ENCODE data around the gene BANF2.
"Not testable (repeated sequence)": the region's sequence is repeated elsewhere in the genome, so short reads cannot be mapped to it uniquely, and the experiment has no call there.

Gene BANF2

GRCh38 chr20:17683218-17684076 lies 16.3 kb upstream of the BANF2 start:
- no peak for ATAC-seq

DNA sequence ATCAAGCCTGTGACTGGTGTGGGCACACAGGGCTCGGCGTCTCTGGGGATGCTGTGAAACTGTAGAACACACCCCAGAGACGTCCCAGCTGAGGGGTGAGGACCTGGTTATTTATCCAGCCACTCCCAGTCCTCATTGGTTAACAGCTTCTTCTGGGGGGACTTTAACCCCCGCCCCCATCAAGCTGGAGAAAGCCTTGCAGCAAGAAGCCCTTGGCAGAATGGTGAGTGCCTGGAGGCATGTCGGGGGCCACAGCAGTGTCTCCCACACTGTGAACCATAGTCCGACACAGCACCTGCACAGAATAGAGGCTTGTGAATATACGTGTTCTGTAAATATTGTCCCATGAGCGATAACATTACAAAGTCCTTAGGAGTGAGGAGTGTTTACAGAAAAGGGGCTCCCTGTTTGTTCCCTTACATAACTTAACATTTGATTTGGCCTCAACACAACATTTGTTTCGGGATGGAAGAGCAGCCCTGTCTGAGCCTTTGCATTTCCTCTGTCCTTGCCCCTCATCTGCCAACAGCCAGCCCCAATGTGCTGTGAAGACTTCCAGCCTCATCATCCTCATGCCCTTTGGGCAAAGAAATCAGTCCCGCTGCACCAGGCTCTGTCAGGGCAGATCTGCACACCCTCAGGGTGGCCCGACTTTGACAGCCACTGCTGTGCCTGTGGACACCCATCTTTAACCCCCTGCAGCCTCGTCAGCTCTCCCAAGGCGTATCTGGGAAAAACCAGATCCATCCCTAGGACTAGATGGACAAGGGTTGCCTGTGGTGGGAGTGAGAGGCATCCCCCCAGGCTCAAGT lies 15.5 kb upstream of the BANF2 start:
- DNase-seq (no peak), ATAC-seq (no peak)

More at GRCh38 chr20:17683218-17684076, 16.3 kb upstream of the BANF2 start:
- no peak for DNase-seq

- DNase-seq (no peak), ATAC-seq (no peak)
Measured at GRCh38 chr20:17685168-17685567, 14.6 kb upstream of the BANF2 start.

DNA sequence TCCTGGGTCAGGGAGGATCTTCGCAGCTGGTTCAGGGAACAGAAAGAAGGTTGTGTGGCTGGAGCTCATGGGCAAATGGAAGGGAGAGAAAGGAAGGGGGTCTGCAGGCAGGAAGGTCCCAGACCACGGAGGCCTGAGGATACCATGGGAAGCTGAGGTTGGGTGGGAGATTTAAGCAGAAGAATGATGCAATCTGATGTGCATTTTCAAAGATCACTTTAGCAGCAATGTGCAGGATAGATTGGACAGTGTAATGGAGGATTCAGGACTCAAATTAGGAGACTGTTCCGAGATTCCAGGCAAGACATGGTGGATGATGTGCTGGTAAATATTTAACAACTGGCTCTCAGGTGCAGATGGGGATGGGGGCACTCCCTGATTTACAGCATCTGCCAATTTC lies 12.0 kb upstream of the BANF2 start:
- DNase-seq = no peak
- ATAC-seq = no peak

- ATAC-seq (no peak), DNase-seq (no peak)
Measured at GRCh38 chr20:17688965-17689364, 10.8 kb upstream of the BANF2 start.

DNA sequence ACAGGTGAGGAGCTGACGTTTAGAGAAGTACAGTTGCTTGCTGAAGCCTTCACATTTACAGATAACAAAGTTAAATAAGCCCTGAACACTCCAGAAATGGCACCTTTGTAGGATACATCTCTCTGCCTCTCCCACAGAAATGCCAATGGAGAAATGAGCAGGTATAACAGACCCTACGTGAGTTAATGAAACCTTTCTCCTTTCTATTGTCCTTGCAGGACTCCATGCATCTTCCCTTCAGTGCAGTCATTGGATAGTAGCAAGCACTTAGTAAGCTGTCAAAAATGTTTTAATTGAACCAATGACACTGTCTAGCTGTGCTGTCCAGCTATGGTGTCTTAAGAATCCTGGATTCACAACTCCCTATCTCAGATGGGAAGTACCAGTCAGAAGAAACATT lies 9.6 kb upstream of the BANF2 start:
- DNase-seq = no peak
- no peak for ATAC-seq

DNA sequence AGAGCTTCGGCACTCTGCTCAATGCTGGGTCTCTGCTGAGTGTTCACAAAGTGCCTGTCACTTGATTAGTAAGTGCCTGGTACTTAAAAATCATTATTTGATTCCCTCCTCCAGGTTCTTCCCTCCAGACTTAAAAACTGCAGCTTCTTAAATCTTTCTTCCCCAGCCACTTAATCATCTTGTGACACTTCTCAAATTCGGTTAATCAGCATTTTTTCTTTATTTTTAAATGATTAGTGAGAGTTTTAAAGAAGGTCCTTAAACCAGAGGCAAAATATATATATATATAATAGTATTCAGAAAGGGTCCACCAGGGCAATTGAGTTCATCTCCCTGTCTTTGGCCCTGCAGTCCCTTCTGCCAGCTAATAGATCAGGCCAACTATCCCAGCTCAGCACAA lies 8.0 kb upstream of the BANF2 start:
- ATAC-seq (no peak), DNase-seq (no peak)

DNA sequence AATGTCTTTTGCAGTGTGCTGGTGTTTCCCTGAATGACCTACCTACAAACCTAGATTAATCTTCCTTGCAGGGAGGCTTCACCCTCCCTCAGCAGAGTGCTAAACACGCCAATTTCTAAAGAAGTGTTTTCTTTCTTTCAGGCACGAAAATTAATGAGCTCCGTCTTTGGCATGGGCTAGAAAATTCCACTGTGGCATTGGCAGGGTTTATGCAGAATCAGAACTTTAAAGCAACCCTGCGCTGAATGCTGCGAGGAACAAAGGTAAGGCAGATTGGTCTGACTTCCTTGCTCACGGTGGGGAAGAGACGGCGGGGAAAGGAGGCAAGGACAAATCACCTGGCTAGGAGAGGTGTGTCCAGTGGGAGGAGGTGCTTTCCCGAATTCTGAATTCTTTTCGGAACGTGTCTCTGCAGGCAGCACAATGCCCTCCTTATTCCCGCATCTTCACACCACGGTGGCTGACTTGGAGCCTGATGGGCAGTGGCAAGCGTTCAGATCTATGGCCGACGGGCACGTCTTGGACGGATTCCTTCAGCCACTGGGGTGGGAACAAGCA lies 6.2 kb upstream of the BANF2 start:
- no peak for DNase-seq
- no peak for ATAC-seq

GRCh38 chr20:17694767-17695166 lies 5.0 kb upstream of the BANF2 start:
- DNase-seq (no peak), ATAC-seq (no peak)

DNA sequence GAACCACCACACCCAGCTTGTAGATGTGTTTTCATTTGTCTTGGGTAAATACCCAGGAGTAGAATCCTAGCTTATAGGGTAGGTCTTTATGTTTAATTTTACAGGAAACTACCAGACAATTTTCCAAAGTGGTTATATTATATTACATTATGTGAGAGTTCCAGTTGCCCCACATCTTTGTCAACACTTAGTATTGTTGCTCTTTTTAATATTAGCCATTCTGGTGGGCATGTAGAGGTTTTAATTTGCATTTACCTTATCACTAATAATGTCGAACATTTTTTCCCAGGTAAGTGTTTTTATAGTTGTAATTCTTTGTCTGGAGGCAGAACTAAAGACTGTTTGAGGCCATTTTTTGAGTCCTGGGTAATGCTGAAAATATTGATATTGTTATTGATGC lies 3.5 kb upstream of the BANF2 start:
- ATAC-seq (no peak), DNase-seq (no peak)

- no peak for ATAC-seq
- DNase-seq = no peak
Measured at GRCh38 chr20:17697171-17697570, 2.6 kb upstream of the BANF2 start.

DNA sequence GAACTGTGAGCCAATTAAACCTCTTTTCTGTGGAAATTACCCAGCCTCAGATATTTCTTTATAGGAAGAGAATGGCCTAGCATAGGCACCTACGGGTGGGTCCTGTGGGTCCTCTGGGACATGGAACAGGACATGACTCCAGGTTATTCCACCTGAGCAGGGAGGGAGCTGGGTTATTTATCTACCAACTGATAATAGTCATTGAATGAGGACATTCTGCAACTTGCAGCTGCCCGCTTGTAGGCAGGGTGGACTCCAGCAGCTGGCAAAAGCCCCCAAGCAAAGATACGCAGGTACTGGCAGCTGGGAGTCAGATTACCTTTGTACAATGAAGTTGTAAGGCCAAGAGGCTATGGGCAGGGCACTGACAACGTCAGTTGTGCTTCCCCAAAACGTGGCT lies 1.4 kb upstream of the BANF2 start:
- DNase-seq (no peak), ATAC-seq (no peak)

GRCh38 chr20:17700637-17701036 lies 871 bp downstream of the BANF2 start:
- ATAC-seq = no peak
- DNase-seq = no peak

- no peak for DNase-seq
- no peak for ATAC-seq
Measured at GRCh38 chr20:17701826-17702225, 2.1 kb downstream of the BANF2 start.

DNA sequence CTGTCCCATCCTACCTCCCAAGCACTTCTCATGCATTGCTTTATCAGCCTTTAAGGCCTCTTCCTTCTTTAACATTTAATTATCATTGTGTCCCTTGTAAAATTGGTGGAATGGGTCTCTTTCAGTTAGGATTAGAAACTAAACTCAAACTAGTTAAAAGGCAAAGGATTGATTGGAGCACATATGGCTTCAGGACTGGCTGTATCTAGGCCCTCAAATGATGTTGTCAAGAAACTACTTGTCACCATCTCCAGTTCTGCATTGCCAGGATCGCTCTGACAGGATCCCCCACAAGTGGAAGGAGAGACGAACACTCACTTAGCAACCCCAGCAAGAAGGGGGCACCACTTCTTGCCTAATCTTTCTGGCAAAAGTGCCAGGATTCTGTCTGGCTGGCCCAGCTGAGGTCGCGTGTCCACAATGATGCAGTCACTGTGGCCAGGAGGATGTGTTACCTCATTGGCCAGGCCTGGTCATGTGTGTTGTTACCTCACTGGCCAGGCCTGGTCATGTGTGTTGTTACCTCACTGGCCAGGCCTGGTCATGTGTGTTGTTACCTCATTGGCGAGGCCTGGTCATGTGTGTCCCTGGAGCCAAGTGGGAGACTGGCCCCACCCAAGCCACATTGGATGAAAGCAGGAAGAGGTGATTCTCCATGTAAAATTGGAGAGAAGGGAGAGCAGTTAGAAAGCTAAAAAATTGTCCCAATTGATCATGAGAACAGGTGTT lies 5.0 kb downstream of the BANF2 start:
- DNase-seq (no peak), ATAC-seq (no peak)

DNA sequence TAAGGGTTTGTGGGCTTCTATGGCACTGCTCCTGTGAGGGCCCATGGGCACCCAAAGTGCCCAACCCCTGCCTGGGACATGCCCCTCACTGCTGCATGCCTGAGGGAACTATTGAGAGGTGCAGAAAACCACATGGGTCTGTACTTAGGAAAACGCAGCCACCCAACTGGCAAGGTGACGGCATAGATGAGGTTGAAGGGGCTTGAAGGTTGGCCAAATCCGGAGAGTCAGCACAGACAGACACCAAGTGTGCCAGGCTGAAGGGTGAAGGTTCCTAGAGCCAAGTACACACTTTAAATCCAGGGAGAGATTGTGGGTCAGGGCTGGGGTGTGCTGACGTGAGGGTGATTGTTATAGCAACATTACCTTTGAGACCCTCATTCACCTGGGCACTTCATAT lies 6.2 kb downstream of the BANF2 start:
- no peak for DNase-seq
- no peak for ATAC-seq

DNA sequence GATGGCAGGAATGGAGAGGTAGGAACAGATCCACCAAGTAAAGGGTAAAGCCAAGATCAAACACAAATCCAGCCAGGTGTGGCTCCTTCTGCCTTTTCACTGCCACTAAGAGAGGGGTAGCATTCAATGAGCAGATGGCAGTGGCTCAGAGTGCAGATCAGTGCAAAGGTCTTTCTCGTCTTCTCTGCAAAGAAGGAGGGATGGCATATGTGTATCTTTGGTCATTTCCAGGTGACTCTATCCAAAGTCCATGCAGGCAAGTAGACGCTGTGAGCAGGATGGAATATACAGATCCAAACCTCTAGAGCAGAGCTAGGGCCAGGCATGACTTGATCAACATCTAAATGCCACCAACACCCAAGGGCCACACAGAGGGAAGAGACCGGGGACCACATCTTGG lies 6.9 kb downstream of the BANF2 start:
- ATAC-seq (no peak), DNase-seq (no peak)

DNA sequence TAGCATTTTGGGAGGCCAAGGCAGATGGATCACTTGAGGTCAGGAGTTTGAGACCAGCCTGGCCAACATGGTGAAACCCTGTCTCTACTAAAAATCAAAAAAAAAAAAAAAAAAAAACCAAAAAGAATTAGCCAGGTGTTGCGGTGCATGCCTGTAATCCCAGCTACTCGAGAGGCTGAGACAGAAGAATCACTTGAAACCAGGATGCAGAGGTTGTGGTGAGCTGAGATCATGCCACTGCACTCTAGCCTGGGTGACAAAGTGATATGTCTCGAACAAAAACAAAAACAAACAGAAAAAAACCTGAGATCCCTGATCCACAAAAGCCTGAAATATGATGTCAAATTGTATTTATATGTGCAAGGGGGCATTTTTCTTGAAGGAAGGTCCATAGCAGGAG lies 8.2 kb downstream of the BANF2 start:
- ATAC-seq, DNase-seq: not testable (repeated sequence)

DNA sequence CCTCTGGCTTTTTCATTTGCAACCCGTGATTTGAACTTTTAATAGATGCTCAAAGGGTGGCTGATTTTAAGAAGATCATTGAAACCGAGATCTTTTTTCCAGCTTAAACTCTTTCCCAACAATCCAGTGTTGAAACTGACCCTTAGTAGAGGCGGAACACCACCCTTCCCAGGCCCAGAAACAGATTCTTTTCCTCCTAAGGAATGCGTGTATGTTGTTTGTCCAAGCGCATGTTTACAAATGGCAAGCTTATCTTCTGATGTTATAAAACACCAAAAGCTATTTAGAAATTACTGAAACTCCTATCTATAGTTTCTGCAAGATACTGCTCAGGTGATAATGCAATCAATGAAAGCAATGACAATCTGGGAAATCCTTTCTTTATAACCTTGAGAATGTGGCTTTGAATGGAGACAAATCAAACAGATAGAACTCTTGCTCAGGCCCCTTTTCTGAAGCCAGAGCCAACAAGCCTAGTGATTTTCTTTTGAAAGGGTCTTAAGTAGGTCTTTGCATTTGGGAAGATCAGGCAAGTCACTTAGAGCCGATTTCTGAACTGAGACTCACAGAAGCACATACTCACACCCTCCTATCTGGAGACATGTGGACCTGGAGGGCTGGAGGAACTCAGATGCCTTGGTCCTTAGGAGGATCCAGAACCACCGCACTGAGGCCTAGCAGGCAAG lies 9.1 kb downstream of the BANF2 start:
- no peak for DNase-seq
- ATAC-seq = no peak

GRCh38 chr20:17709361-17710293 lies 9.9 kb downstream of the BANF2 start:
- DNase-seq (no peak), ATAC-seq (no peak)
